Measurements from ENCODE around the gene RNF4.
"Not testable (repeated sequence)": the region's sequence is repeated elsewhere in the genome, so short reads cannot be mapped to it uniquely, and the experiment has no call there.

RNF4 gene

GRCh38 chr4:2503809-2504208 lies 34.9 kb downstream of the RNF4 start:
- no peaks in the 10 kb centered on the region for H3K27me3 ChIP-seq (replicated peaks; ENCODE audit: control insufficient read depth, insufficient read depth, low read length, poor library complexity, severe bottlenecking)
- H3K36me3 ChIP-seq (ENCODE audit: control insufficient read depth, insufficient read depth, low read length) = peaks cover 46% of the 10 kb centered on the region
- H3K27ac ChIP-seq (ENCODE audit: insufficient read depth, low read length, poor library complexity, severe bottlenecking) = no peak overlapping the region
- H3K9me3 ChIP-seq (ENCODE audit: control insufficient read depth, low read length) = no peaks in the 10 kb centered on the region
- H3K4me3 ChIP-seq (ENCODE audit: insufficient read depth, low read depth, low read length, poor library complexity, severe bottlenecking) = no peak overlapping the region
- no peak for DNase-seq
- H3K4me1 ChIP-seq (ENCODE audit: control insufficient read depth, insufficient read depth, low read length, poor library complexity, severe bottlenecking) = no peaks in the 10 kb centered on the region

- H3K27me3 ChIP-seq (replicated peaks; ENCODE audit: control insufficient read depth, insufficient read depth, low read length, poor library complexity, severe bottlenecking) = no peaks in the 10 kb centered on the region
- H3K27ac ChIP-seq (ENCODE audit: insufficient read depth, low read length, poor library complexity, severe bottlenecking) = no peak overlapping the region
- no peaks in the 10 kb centered on the region for H3K9me3 ChIP-seq (ENCODE audit: control insufficient read depth, low read length)
- H3K4me1 ChIP-seq (ENCODE audit: control insufficient read depth, insufficient read depth, low read length, poor library complexity, severe bottlenecking) = no peaks in the 10 kb centered on the region
- DNase-seq = no peak
- H3K36me3 ChIP-seq (ENCODE audit: control insufficient read depth, insufficient read depth, low read length) = peaks cover 38% of the 10 kb centered on the region
- no peak overlapping the region for H3K4me3 ChIP-seq (ENCODE audit: insufficient read depth, low read depth, low read length, poor library complexity, severe bottlenecking)
Observed at GRCh38 chr4:2507259-2507658, 38.4 kb downstream of the RNF4 start.

- Histone ChIP-seq H3K4me3 (ENCODE audit: insufficient read depth, low read depth, low read length, poor library complexity, severe bottlenecking) (no peak overlapping the region), H3K4me1 (ENCODE audit: control insufficient read depth, insufficient read depth, low read length, poor library complexity, severe bottlenecking) (no peaks in the 10 kb centered on the region), H3K9me3 (ENCODE audit: control insufficient read depth, low read length) (no peaks in the 10 kb centered on the region), H3K27ac (ENCODE audit: insufficient read depth, low read length, poor library complexity, severe bottlenecking) (no peak overlapping the region), H3K36me3 (ENCODE audit: control insufficient read depth, insufficient read depth, low read length) (peaks cover 42% of the 10 kb centered on the region), H3K27me3 (replicated peaks; ENCODE audit: control insufficient read depth, insufficient read depth, low read length, poor library complexity, severe bottlenecking) (no peaks in the 10 kb centered on the region)
- DNase-seq = no peak
Observed at GRCh38 chr4:2507855-2508254, 38.9 kb downstream of the RNF4 start.

- Histone ChIP-seq H3K36me3 (ENCODE audit: control insufficient read depth, insufficient read depth, low read length) (peaks cover 64% of the 10 kb centered on the region), H3K4me3 (ENCODE audit: insufficient read depth, low read depth, low read length, poor library complexity, severe bottlenecking) (no peak overlapping the region), H3K27ac (ENCODE audit: insufficient read depth, low read length, poor library complexity, severe bottlenecking) (no peak overlapping the region), H3K9me3 (ENCODE audit: control insufficient read depth, low read length) (no peaks in the 10 kb centered on the region), H3K27me3 (replicated peaks; ENCODE audit: control insufficient read depth, insufficient read depth, low read length, poor library complexity, severe bottlenecking) (no peaks in the 10 kb centered on the region), H3K4me1 (ENCODE audit: control insufficient read depth, insufficient read depth, low read length, poor library complexity, severe bottlenecking) (no peaks in the 10 kb centered on the region)
- no peak for DNase-seq
Observed at GRCh38 chr4:2510351-2511259, 41.7 kb downstream of the RNF4 start.

- H3K36me3 ChIP-seq (ENCODE audit: control insufficient read depth, insufficient read depth, low read length) = peaks cover 69% of the 10 kb centered on the region
- no peaks in the 10 kb centered on the region for H3K27me3 ChIP-seq (replicated peaks; ENCODE audit: control insufficient read depth, insufficient read depth, low read length, poor library complexity, severe bottlenecking)
- no peaks in the 10 kb centered on the region for H3K4me1 ChIP-seq (ENCODE audit: control insufficient read depth, insufficient read depth, low read length, poor library complexity, severe bottlenecking)
- DNase-seq = no peak
- H3K4me3 ChIP-seq (ENCODE audit: insufficient read depth, low read depth, low read length, poor library complexity, severe bottlenecking) = no peak overlapping the region
- H3K9me3 ChIP-seq (ENCODE audit: control insufficient read depth, low read length) = no peaks in the 10 kb centered on the region
- no peak overlapping the region for H3K27ac ChIP-seq (ENCODE audit: insufficient read depth, low read length, poor library complexity, severe bottlenecking)
Observed at GRCh38 chr4:2511645-2512131, 42.8 kb downstream of the RNF4 start.

- H3K4me1 ChIP-seq (ENCODE audit: control insufficient read depth, insufficient read depth, low read length, poor library complexity, severe bottlenecking) = no peaks in the 10 kb centered on the region
- H3K36me3 ChIP-seq (ENCODE audit: control insufficient read depth, insufficient read depth, low read length) = peaks cover 65% of the 10 kb centered on the region
- no peaks in the 10 kb centered on the region for H3K27me3 ChIP-seq (replicated peaks; ENCODE audit: control insufficient read depth, insufficient read depth, low read length, poor library complexity, severe bottlenecking)
- DNase-seq = no peak
- no peak overlapping the region for H3K4me3 ChIP-seq (ENCODE audit: insufficient read depth, low read depth, low read length, poor library complexity, severe bottlenecking)
- H3K27ac ChIP-seq (ENCODE audit: insufficient read depth, low read length, poor library complexity, severe bottlenecking) = no peak overlapping the region
- H3K9me3 ChIP-seq (ENCODE audit: control insufficient read depth, low read length) = no peaks in the 10 kb centered on the region
Observed at GRCh38 chr4:2512396-2513135, 43.7 kb downstream of the RNF4 start.

GRCh38 chr4:2514193-2514592 lies 45.3 kb downstream of the RNF4 start:
- H3K4me3 ChIP-seq (ENCODE audit: insufficient read depth, low read depth, low read length, poor library complexity, severe bottlenecking); H3K27ac ChIP-seq (ENCODE audit: insufficient read depth, low read length, poor library complexity, severe bottlenecking); DNase-seq; H3K9me3 ChIP-seq (ENCODE audit: control insufficient read depth, low read length); H3K27me3 ChIP-seq (replicated peaks; ENCODE audit: control insufficient read depth, insufficient read depth, low read length, poor library complexity, severe bottlenecking); H3K4me1 ChIP-seq (ENCODE audit: control insufficient read depth, insufficient read depth, low read length, poor library complexity, severe bottlenecking): not testable (repeated sequence)
- H3K36me3 ChIP-seq (ENCODE audit: control insufficient read depth, insufficient read depth, low read length) = peaks cover 60% of the 10 kb centered on the region

GRCh38 chr4:2514944-2515343 lies 46.0 kb downstream of the RNF4 start:
- not testable (repeated sequence) for H3K9me3 ChIP-seq (ENCODE audit: control insufficient read depth, low read length); H3K27ac ChIP-seq (ENCODE audit: insufficient read depth, low read length, poor library complexity, severe bottlenecking); H3K27me3 ChIP-seq (replicated peaks; ENCODE audit: control insufficient read depth, insufficient read depth, low read length, poor library complexity, severe bottlenecking); DNase-seq; H3K4me1 ChIP-seq (ENCODE audit: control insufficient read depth, insufficient read depth, low read length, poor library complexity, severe bottlenecking); H3K4me3 ChIP-seq (ENCODE audit: insufficient read depth, low read depth, low read length, poor library complexity, severe bottlenecking)
- peaks cover 53% of the 10 kb centered on the region for H3K36me3 ChIP-seq (ENCODE audit: control insufficient read depth, insufficient read depth, low read length)

- Histone ChIP-seq H3K27ac (ENCODE audit: insufficient read depth, low read length, poor library complexity, severe bottlenecking) (no peak overlapping the region), H3K36me3 (ENCODE audit: control insufficient read depth, insufficient read depth, low read length) (peaks cover 43% of the 10 kb centered on the region), H3K4me1 (ENCODE audit: control insufficient read depth, insufficient read depth, low read length, poor library complexity, severe bottlenecking) (no peaks in the 10 kb centered on the region), H3K4me3 (ENCODE audit: insufficient read depth, low read depth, low read length, poor library complexity, severe bottlenecking) (no peak overlapping the region), H3K9me3 (ENCODE audit: control insufficient read depth, low read length) (no peaks in the 10 kb centered on the region), H3K27me3 (replicated peaks; ENCODE audit: control insufficient read depth, insufficient read depth, low read length, poor library complexity, severe bottlenecking) (no peaks in the 10 kb centered on the region)
- DNase-seq = no peak
Observed at GRCh38 chr4:2515830-2516550, 47.1 kb downstream of the RNF4 start.

Measured in effector memory CD4-positive, alpha-beta T cell (primary cell).